Stomach (tissue), 9 donors: ENCODE measurements around the gene GTF3C2. TPM values are rescaled to one million over a fixed set of nuclear protein-coding genes. Genes with fewer than 3 reads are reported as not detected.
"Not testable (repeated sequence)": the region's sequence is repeated elsewhere in the genome, so short reads cannot be mapped to it uniquely, and the experiment has no call there.

Experiments used
- DNase-seq, 2 donors: peaks; one replicate each; pipeline versions ENCODE4 v3.0.0 to v3.0.0-alpha.2; 2013 to 2019
- H3K27ac ChIP-seq, 5 donors: fragments of 200-600 bp in 4 of 5; sonication (generic) in 4 of 5; one replicate each; pipeline ENCODE4 v1.5.1; 2013 to 2019; ENCODE audit warnings: mild to moderate bottlenecking in 1 of 5, moderate library complexity in 1 of 5
- H3K27me3 ChIP-seq, 3 donors: fragments of 200-600 bp; sonication (generic); one replicate each; pipeline ENCODE4 v1.5.1; 2017 to 2019; ENCODE audit warnings: mixed run types in 1 of 3
- H3K36me3 ChIP-seq, 4 donors: fragments of 200-600 bp; sonication (generic); 1 replicate in 3 of 4; 2 replicates in 1 of 4; pipeline ENCODE4 v1.5.1; 2016 to 2019
- H3K4me1 ChIP-seq, 4 donors: fragments of 200-600 bp; sonication (generic); one replicate each; pipeline ENCODE4 v1.5.1; 2016 to 2019
- H3K4me3 ChIP-seq, 4 donors: fragments of 200-600 bp; sonication (generic) in 3 of 4; one replicate each; pipeline ENCODE4 v1.5.1; 2016 to 2019; ENCODE audit warnings: mild to moderate bottlenecking in 1 of 4
- H3K9me3 ChIP-seq, 4 donors: fragments of 200-600 bp; sonication (generic); one replicate each; pipeline ENCODE4 v1.5.1; 2016 to 2019
- EP300 ChIP-seq: sonication (generic); formaldehyde crosslinking; IDR thresholded peaks from one replicate; pipeline ENCODE4 v1.6.1; 2017; ENCODE audit warnings: antibody characterized with exemption
- POLR2A ChIP-seq, 4 donors: fragments of 450-650 bp; IDR thresholded peaks; one replicate each; pipeline ENCODE4 v1.6.1; 2016; ENCODE audit warnings: antibody characterized with exemption in 4 of 4, control low read depth in 2 of 4, mild to moderate bottlenecking in 1 of 4, moderate library complexity in 1 of 4
- POLR2AphosphoS5 ChIP-seq, 3 donors: sonication (generic); formaldehyde crosslinking; IDR thresholded peaks; one replicate each; pipeline ENCODE4 v1.6.1; 2016; ENCODE audit warnings: antibody characterized with exemption in 3 of 3
- WGBS, 5 donors: extraction: QIAGEN DNeasy Blood & Tissue Kit in 3 of 5; methylation state at CpG; one replicate each; pipeline versions ENCODE4 v1.1.5 to v1.1.7; 2013 to 2018; 5-methylcytosine and 5-hydroxymethylcytosine counted together
- intact Hi-C: fragments of 100-400 bp; cut with DNase I; formaldehyde crosslinking; loops from one replicate; pipeline ENCODE4 v1.15.1; 2023; ENCODE audit warnings: low total_unique reads
- polyA plus RNA-seq, 3 donors: library from polyadenylated mRNA; stranded (reverse); fragments of 200-250 nt; gene quantifications; one replicate each; pipeline ENCODE4 v1.2.3, GENCODE V29; 2013
- total RNA-seq, 5 donors: library from RNA; depleted of rRNA; stranded (reverse); fragments of >200 nt; gene quantifications; one replicate each; pipeline versions ENCODE4 v1.1.0 to v1.2.3, GENCODE V29; 2014 to 2016
- TF ChIP-seq, protein P1 (sequence below), 7 experiments: fragments of 450-650 bp in 4 of 7; fragments of 200-600 bp in 3 of 7; sonication (generic) in 3 of 7; IDR thresholded peaks; one replicate each; pipeline ENCODE4 v1.5.1; 2016 to 2019; ENCODE audit warnings: antibody characterized with exemption in 7 of 7, control low read depth in 2 of 7, mild to moderate bottlenecking in 1 of 7
- donor health status: healthy with polysubstance abuse.
- donor health status: Bipolar disorder and iron deficiency.
- donor health status: healthy.

The GTF3C2 gene
- total and polyA plus RNA-seq, 8 donors = 18.8 to 125 (median 32.9) TPM

DNA sequence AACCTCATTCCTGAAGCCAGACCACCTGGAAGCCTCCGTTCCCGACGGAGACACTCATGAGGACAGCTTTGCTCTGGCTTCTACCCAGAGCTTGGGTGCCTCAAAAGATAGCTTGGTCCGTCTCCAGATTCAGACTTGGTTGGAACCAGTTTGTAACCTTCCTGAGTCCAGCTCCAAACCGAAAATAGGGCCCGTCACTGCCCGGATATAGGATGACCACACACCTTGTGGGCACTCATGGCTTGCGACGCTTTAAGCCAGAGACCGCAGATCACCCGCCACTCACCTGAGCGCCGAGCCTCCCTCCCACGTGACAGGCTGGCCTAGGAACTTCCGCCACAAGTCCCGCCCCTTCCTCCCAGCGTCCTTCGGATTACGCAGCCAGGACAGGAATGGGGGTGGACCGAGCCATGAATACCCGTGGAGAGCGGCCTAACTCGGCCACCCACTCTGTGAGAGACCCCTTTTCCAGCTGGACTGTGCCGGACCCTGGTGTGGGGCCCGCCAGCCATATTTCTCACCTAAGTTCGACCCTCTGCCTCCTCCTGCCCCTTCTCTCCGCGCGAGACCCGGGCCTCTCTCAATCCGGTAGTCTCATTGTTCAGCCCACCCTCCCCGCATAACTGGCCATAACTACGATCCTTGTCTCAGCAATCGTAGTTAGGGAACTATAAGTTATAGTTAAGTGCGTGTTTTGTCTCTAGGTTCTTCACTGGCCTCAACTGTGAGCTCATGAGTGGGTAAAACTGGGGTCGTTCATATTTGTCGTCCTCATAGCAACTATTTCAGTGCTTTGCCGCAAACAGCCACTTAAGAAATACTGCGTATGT, 33.6 kb downstream of the GTF3C2 start, which contains the start of gene MPV17:
TSS of gene MPV17 (minus strand) at position 332 of the 830 bp plus-strand sequence. CDS start 580 bp downstream, outside the sequence.
- 0 to 2% (median 1%) methylated on average over 38 to 39 of the region's 39 CpGs for WGBS, 5 donors
- TF ChIP-seq POLR2A (IDR thresholded peaks at IDR 0.05) (peak in 1 of 4 donors; percentile 78), EP300 (no peak), POLR2AphosphoS5 (IDR thresholded peaks at IDR 0.05) (peak; percentile 90 to 98 (median 92))
- TF ChIP-seq, protein P1, sequence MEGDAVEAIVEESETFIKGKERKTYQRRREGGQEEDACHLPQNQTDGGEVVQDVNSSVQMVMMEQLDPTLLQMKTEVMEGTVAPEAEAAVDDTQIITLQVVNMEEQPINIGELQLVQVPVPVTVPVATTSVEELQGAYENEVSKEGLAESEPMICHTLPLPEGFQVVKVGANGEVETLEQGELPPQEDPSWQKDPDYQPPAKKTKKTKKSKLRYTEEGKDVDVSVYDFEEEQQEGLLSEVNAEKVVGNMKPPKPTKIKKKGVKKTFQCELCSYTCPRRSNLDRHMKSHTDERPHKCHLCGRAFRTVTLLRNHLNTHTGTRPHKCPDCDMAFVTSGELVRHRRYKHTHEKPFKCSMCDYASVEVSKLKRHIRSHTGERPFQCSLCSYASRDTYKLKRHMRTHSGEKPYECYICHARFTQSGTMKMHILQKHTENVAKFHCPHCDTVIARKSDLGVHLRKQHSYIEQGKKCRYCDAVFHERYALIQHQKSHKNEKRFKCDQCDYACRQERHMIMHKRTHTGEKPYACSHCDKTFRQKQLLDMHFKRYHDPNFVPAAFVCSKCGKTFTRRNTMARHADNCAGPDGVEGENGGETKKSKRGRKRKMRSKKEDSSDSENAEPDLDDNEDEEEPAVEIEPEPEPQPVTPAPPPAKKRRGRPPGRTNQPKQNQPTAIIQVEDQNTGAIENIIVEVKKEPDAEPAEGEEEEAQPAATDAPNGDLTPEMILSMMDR (IDR thresholded peaks at IDR 0.05) = no peak
- Histone ChIP-seq H3K27me3 (no peaks in the 10 kb centered on the region), H3K27ac (peak within 1 kb of the TSS; percentile 95 to 99 (median 96)), H3K4me1 (peaks cover 12 to 31% (median 28%) of the 10 kb centered on the region in 4 donors), H3K4me3 (peak within 1 kb of the TSS; percentile 74 to 82 (median 76)), H3K36me3 (peaks cover 15 to 33% (median 26%) of the 10 kb centered on the region in 4 donors), H3K9me3 (no peaks in the 10 kb centered on the region)
- intact Hi-C loops = no loop called here
- DNase-seq = peak; percentile 93 to 98

DNA sequence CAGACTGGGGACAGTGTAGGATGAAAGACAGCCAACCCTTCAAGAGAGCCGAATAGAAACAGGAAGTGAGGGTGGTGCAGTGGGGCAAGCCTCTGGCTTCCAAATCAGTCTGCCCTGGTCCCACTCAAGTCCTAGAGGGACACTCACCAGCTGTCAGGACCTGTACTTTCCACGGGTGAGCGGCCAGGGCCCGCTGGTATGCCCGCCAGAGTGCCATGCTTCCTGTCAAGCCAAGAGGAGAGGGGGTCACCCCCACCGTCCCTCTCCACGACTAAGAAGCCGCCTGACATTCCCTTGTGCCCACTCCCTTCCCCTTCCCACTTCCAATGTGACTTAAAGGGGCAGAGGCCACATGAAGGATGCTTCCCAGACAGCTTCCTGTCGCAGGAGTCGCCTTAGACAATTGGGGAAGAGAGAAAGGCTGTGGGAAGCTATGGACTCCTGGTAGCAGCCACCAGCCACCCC, 34.2 kb downstream of the GTF3C2 start:
- Histone ChIP-seq H3K4me3 (peak overlapping the region; percentile 74 to 82 (median 76)), H3K27me3 (no peaks in the 10 kb centered on the region), H3K4me1 (peaks cover 12 to 33% (median 28%) of the 10 kb centered on the region in 4 donors), H3K9me3 (no peaks in the 10 kb centered on the region), H3K36me3 (peaks cover 10 to 26% (median 19%) of the 10 kb centered on the region in 4 donors), H3K27ac (peak overlapping the region; percentile 14 to 99 (median 96))
- 0 to 13% (median 1%) methylated on average over 9 to 10 of the region's 10 CpGs for WGBS, 5 donors
- TF ChIP-seq EP300 (no peak), POLR2A (IDR thresholded peaks at IDR 0.05) (no peak), POLR2AphosphoS5 (IDR thresholded peaks at IDR 0.05) (no peak)
- TF ChIP-seq, protein P1 (IDR thresholded peaks at IDR 0.05) = no peak
- DNase-seq = peak in 1 of 2 donors; percentile 51
- intact Hi-C loops = no loop called here

DNA sequence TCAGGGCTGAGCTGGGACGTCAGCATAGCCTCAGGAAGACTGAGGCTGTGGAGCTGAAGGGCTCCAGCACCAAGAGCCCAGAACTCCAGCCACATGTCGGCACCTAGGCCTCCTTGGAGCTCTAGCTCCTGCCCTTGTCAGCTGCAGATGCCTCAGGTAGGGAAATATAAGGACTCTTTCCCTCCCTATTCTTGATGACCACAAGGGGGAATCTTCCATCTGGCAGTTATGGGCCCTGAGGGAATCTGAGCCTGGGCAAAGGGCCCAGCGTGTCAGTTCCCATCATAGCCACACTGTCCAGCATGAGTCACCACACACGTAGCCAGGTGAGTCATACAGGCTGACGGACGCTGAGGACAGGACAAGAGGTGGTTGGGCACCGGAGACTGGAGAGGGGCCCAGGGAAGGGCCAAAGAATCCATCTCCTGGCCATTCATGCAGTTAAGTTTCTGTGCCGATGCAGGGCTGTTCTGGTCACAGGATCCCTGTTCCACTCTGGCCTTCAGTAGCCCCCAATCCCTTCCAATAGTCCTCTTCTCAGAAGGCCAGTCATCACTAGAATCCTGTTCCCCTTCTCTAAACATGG, 35.5 kb downstream of the GTF3C2 start:
- Histone ChIP-seq H3K9me3 (no peaks in the 10 kb centered on the region), H3K4me1 (peaks cover 12 to 39% (median 28%) of the 10 kb centered on the region in 4 donors), H3K27ac (peak overlapping the region in 1 of 5 donors; percentile 22), H3K4me3 (no peak overlapping the region), H3K27me3 (no peaks in the 10 kb centered on the region), H3K36me3 (peaks cover 0 to 24% (median 17%) of the 10 kb centered on the region in 4 donors)
- DNase-seq = peak; percentile 64 to 66
- WGBS, 5 donors = 54 to 59% (median 55%) methylated on average over 8 of the region's 8 CpGs
- TF ChIP-seq POLR2AphosphoS5 (IDR thresholded peaks at IDR 0.05) (peak in 1 of 3 donors; percentile 55), POLR2A (IDR thresholded peaks at IDR 0.05) (no peak), EP300 (no peak)
- TF ChIP-seq, protein P1 (IDR thresholded peaks at IDR 0.05) = no peak
- intact Hi-C loops = no loop called here

DNA sequence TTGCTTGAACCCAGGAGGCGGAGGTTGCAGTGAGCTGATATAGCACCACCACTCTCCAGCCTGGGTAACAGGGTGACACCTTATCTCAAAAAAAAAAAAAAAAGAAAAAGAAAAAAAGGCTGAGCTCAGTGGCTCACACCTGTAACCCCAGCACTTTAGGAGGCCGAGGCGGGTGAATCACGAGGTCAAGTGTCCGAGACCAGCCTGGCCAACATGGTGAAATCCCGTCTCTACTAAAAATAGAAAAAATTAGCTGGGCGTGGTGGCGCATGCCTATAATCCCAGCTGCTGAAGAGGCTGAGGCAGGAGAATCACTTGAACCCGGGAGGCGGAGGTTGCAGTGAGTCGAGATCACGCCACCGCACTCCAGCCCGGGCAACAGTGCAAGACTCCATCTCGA, 36.7 kb downstream of the GTF3C2 start:
- H3K27ac ChIP-seq, intact Hi-C loops, H3K4me3 ChIP-seq, H3K27me3 ChIP-seq, DNase-seq, H3K9me3 ChIP-seq: not testable (repeated sequence)
- peaks cover 12 to 39% (median 28%) of the 10 kb centered on the region in 4 donors for H3K4me1 ChIP-seq
- peaks cover 0 to 24% (median 19%) of the 10 kb centered on the region in 4 donors for H3K36me3 ChIP-seq
- WGBS, 5 donors = 95 to 97% (median 96%) methylated on average over 15 of the region's 15 CpGs
